ENCODE measurements around the gene CTNNA3.

CTNNA3 gene

GRCh38 chr10:66862687-66863258, 833.2 kb downstream of the CTNNA3 start:
- no peak for DNase-seq (ENCODE audit: low spot score)

- DNase-seq (ENCODE audit: low spot score): no peak
Observed at GRCh38 chr10:66860376-66860945, 835.5 kb downstream of the CTNNA3 start.

GRCh38 chr10:66852811-66853210, 843.2 kb downstream of the CTNNA3 start:
- DNase-seq (ENCODE audit: low spot score): no peak

- no peak for DNase-seq (ENCODE audit: low spot score)
Observed at GRCh38 chr10:66848856-66849255, 847.1 kb downstream of the CTNNA3 start.

GRCh38 chr10:66844176-66844942, 851.6 kb downstream of the CTNNA3 start:
- no peak for DNase-seq (ENCODE audit: low spot score)

- DNase-seq (ENCODE audit: low spot score): no peak
Observed at GRCh38 chr10:66843396-66843795, 852.6 kb downstream of the CTNNA3 start.

GRCh38 chr10:66842867-66843266, 853.1 kb downstream of the CTNNA3 start:
- DNase-seq (ENCODE audit: low spot score): no peak

- DNase-seq (ENCODE audit: low spot score): no peak
Observed at GRCh38 chr10:66842371-66842770, 853.6 kb downstream of the CTNNA3 start.

- DNase-seq (ENCODE audit: low spot score): no peak
Observed at GRCh38 chr10:66838656-66839055, 857.3 kb downstream of the CTNNA3 start.

- peak; percentile 9 for DNase-seq (ENCODE audit: low spot score)
Observed at GRCh38 chr10:66837990-66838389, 858.0 kb downstream of the CTNNA3 start.

GRCh38 chr10:66837335-66837734, 858.7 kb downstream of the CTNNA3 start:
- no peak for DNase-seq (ENCODE audit: low spot score)

- DNase-seq (ENCODE audit: low spot score): no peak
Observed at GRCh38 chr10:66836771-66837170, 859.2 kb downstream of the CTNNA3 start.

- peak; percentile 60 for DNase-seq (ENCODE audit: low spot score)
Observed at GRCh38 chr10:66836057-66836456, 859.9 kb downstream of the CTNNA3 start.

- DNase-seq (ENCODE audit: low spot score): no peak
Observed at GRCh38 chr10:66835400-66835799, 860.6 kb downstream of the CTNNA3 start.

- no peak for DNase-seq (ENCODE audit: low spot score)
Observed at GRCh38 chr10:66834802-66835201, 861.2 kb downstream of the CTNNA3 start.

- no peak for DNase-seq (ENCODE audit: low spot score)
Observed at GRCh38 chr10:66833861-66834260, 862.1 kb downstream of the CTNNA3 start.

GRCh38 chr10:66832781-66833422, 863.1 kb downstream of the CTNNA3 start:
- no peak for DNase-seq (ENCODE audit: low spot score)

- DNase-seq (ENCODE audit: low spot score): no peak
Observed at GRCh38 chr10:66828957-66829356, 867.0 kb downstream of the CTNNA3 start.

- peak; percentile 59 for DNase-seq (ENCODE audit: low spot score)
Observed at GRCh38 chr10:66827353-66827752, 868.6 kb downstream of the CTNNA3 start.

- no peak for DNase-seq (ENCODE audit: low spot score)
Observed at GRCh38 chr10:66823301-66823700, 872.7 kb downstream of the CTNNA3 start.

- DNase-seq (ENCODE audit: low spot score): no peak
Observed at GRCh38 chr10:66822801-66823200, 873.2 kb downstream of the CTNNA3 start.

GRCh38 chr10:66819691-66820090, 876.3 kb downstream of the CTNNA3 start:
- no peak for DNase-seq (ENCODE audit: low spot score)

GRCh38 chr10:66813122-66813521, 882.9 kb downstream of the CTNNA3 start:
- DNase-seq (ENCODE audit: low spot score): no peak
